ENCODE data around the gene SLPI.

Gene SLPI

GRCh38 chr20:45254383-45255262, at the start of gene SLPI:
Gene SLPI (minus strand): TSS chr20:45254564. CDS start chr20:45254543, 21 bp downstream.
- H3K27ac ChIP-seq = peak within 1 kb of the TSS; percentile 77
- no peak for TF ChIP-seq CTCF (IDR thresholded peaks at IDR 0.05)
- no peaks in the 10 kb centered on the region for H3K9me3 ChIP-seq
- H3K4me1 ChIP-seq (ENCODE audit: control insufficient read depth in 1 of 2, insufficient read depth in 1 of 2, low read depth in 1 of 2, low read length in 1 of 2) = peaks cover 46 to 52% of the 10 kb centered on the region in 2 experiments
- H3K4me3 ChIP-seq (ENCODE audit: low read depth in 1 of 2, low read length in 1 of 2) = peak within 1 kb of the TSS; percentile 36 to 51
- no peaks in the 10 kb centered on the region for H3K27me3 ChIP-seq
- H3K36me3 ChIP-seq = no peaks in the 10 kb centered on the region

GRCh38 chr20:45303586-45304463, 49.5 kb upstream of the SLPI start:
- H3K27ac ChIP-seq = no peak overlapping the region
- H3K9me3 ChIP-seq = no peaks in the 10 kb centered on the region
- H3K36me3 ChIP-seq = no peaks in the 10 kb centered on the region
- H3K4me1 ChIP-seq (ENCODE audit: control insufficient read depth in 1 of 2, insufficient read depth in 1 of 2, low read depth in 1 of 2, low read length in 1 of 2) = peaks cover 3 to 4% of the 10 kb centered on the region in 2 experiments
- no peak overlapping the region for H3K4me3 ChIP-seq (ENCODE audit: low read depth in 1 of 2, low read length in 1 of 2)
- peaks cover 57% of the 10 kb centered on the region for H3K27me3 ChIP-seq
- TF ChIP-seq CTCF (IDR thresholded peaks at IDR 0.05) = no peak

- Histone ChIP-seq H3K4me3 (ENCODE audit: low read depth in 1 of 2, low read length in 1 of 2) (no peak overlapping the region), H3K27me3 (peaks cover 37% of the 10 kb centered on the region), H3K27ac (no peak overlapping the region), H3K4me1 (ENCODE audit: control insufficient read depth in 1 of 2, insufficient read depth in 1 of 2, low read depth in 1 of 2, low read length in 1 of 2) (peaks cover 3 to 4% of the 10 kb centered on the region in 2 experiments), H3K9me3 (no peaks in the 10 kb centered on the region), H3K36me3 (no peaks in the 10 kb centered on the region)
- no peak for TF ChIP-seq CTCF (IDR thresholded peaks at IDR 0.05)
These were observed 47.5 kb upstream of the SLPI start for GRCh38 chr20:45301824-45302271.

- Histone ChIP-seq H3K27me3 (peaks cover 29% of the 10 kb centered on the region), H3K27ac (no peak overlapping the region), H3K36me3 (no peaks in the 10 kb centered on the region), H3K9me3 (no peaks in the 10 kb centered on the region), H3K4me1 (ENCODE audit: control insufficient read depth in 1 of 2, insufficient read depth in 1 of 2, low read depth in 1 of 2, low read length in 1 of 2) (no peaks in the 10 kb centered on the region), H3K4me3 (ENCODE audit: low read depth in 1 of 2, low read length in 1 of 2) (no peak overlapping the region)
- TF ChIP-seq CTCF (IDR thresholded peaks at IDR 0.05) = no peak
These were observed 46.6 kb upstream of the SLPI start for GRCh38 chr20:45300961-45301360.

- no peak overlapping the region for H3K4me3 ChIP-seq (ENCODE audit: low read depth in 1 of 2, low read length in 1 of 2)
- H3K27me3 ChIP-seq = peaks cover 22% of the 10 kb centered on the region
- TF ChIP-seq CTCF (IDR thresholded peaks at IDR 0.05) = no peak
- H3K9me3 ChIP-seq = no peaks in the 10 kb centered on the region
- H3K36me3 ChIP-seq = no peaks in the 10 kb centered on the region
- no peaks in the 10 kb centered on the region for H3K4me1 ChIP-seq (ENCODE audit: control insufficient read depth in 1 of 2, insufficient read depth in 1 of 2, low read depth in 1 of 2, low read length in 1 of 2)
- no peak overlapping the region for H3K27ac ChIP-seq
These were observed 45.4 kb upstream of the SLPI start for GRCh38 chr20:45299786-45300185.

All from neutrophil (primary cell).